Activated CD8-positive, alpha-beta T cell treated with anti-CD3 and anti-CD28 coated beads, Interleukin-2, amount 10 ng/mL, durations not matched to agents 7 days and 5 days (primary cell): ENCODE data around the gene ZBTB7B. TPM values are rescaled to one million over a fixed set of nuclear protein-coding genes. Genes with fewer than 3 reads are reported as not detected.

Experiments
- ATAC-seq: fragments of 150-1000 bp; cut with Tn5 transposase; one replicate; pipeline ENCODE4 v1.10.0; 2021; ENCODE audit warnings: moderate library complexity
- CTCF ChIA-PET: fragments of 350-600 bp; sonication (Branson Sonifier 250); formaldehyde crosslinking; loops from one replicate; lab custom pipeline; 2021; ENCODE audit warnings: antibody characterized with exemption; lab: Charles Lee
- POLR2A ChIA-PET: fragments of 350-600 bp; sonication (Branson Sonifier 250); formaldehyde crosslinking; loops from one replicate; lab custom pipeline; 2021; ENCODE audit warnings: antibody characterized with exemption; lab: Charles Lee
- DNase-seq: peaks from one replicate; pipeline ENCODE4 v3.0.0-alpha.2; 2020
- H3K27ac Mint-ChIP-seq: one replicate; pipeline ENCODE4 v1.8.0; 2021; ENCODE audit warnings: mild to moderate bottlenecking, mixed read lengths
- H3K27me3 Mint-ChIP-seq: one replicate; pipeline ENCODE4 v1.8.0; 2021; ENCODE audit warnings: low read depth, mixed read lengths
- H3K36me3 Mint-ChIP-seq: one replicate; pipeline ENCODE4 v1.8.0; 2021; ENCODE audit warnings: low read depth, mixed read lengths
- H3K4me1 Mint-ChIP-seq: one replicate; pipeline ENCODE4 v1.8.0; 2021; ENCODE audit warnings: low read depth, mixed read lengths
- H3K4me3 Mint-ChIP-seq: one replicate; pipeline ENCODE4 v1.8.0; 2021; ENCODE audit warnings: mild to moderate bottlenecking, mixed read lengths
- H3K9me3 Mint-ChIP-seq: one replicate; pipeline ENCODE4 v1.8.0; 2022; ENCODE audit warnings: mixed read lengths; ENCODE audit not compliant: insufficient read depth
- total RNA-seq, 2 experiments: library from RNA; stranded (reverse); gene quantifications; one replicate each; pipeline ENCODE4 v1.2.3, GENCODE V29; 2021

Gene ZBTB7B
- total RNA-seq, 2 experiments from 2014 or later: 35.5 to 42.5 TPM

GRCh38 chr1:155004352-155005075 lies 1.9 kb downstream of the ZBTB7B start:
- Mint-ChIP-seq H3K4me3 (peak overlapping the region; percentile 93), H3K36me3 (peaks cover 7% of the 10 kb centered on the region), H3K27ac (peak overlapping the region; percentile 85), H3K9me3 (no peaks in the 10 kb centered on the region), H3K4me1 (peaks cover 63% of the 10 kb centered on the region), H3K27me3 (no peaks in the 10 kb centered on the region)
- DNase-seq (no peak), ATAC-seq (no peak)
- ChIA-PET CTCF (interaction anchor here (1.4 kb wide), 1 partner anchor 13 kb away, joined by 9 read pairs; no protein-coding TSS in a partner anchor), POLR2A (interaction anchor here (2.1 kb wide), 1 partner anchor 29 kb away, joined by 8 read pairs; the partner anchor contains the start of gene CKS1B)

- no peaks in the 10 kb centered on the region for H3K9me3 Mint-ChIP-seq
- no peaks in the 10 kb centered on the region for H3K27me3 Mint-ChIP-seq
- peaks cover 63% of the 10 kb centered on the region for H3K4me1 Mint-ChIP-seq
- peak overlapping the region; percentile 95 for H3K27ac Mint-ChIP-seq
- no peak for DNase-seq
- peaks cover 7% of the 10 kb centered on the region for H3K36me3 Mint-ChIP-seq
- no peak for ATAC-seq
- H3K4me3 Mint-ChIP-seq: peak overlapping the region; percentile 22
- POLR2A ChIA-PET: interaction anchor here (1.8 to 2.1 kb wide), 2 partner anchors 11 to 30 kb away, joined by 4 to 8 read pairs; partner anchors contain the start of gene CKS1B
- CTCF ChIA-PET: interaction anchor here (0.9 to 3.1 kb wide), 3 partner anchors 12 to 202 kb away, joined by 3 to 38 read pairs (median 4); no protein-coding TSS in a partner anchor
These were observed 2.7 kb downstream of the ZBTB7B start for GRCh38 chr1:155005076-155006011.

DNA sequence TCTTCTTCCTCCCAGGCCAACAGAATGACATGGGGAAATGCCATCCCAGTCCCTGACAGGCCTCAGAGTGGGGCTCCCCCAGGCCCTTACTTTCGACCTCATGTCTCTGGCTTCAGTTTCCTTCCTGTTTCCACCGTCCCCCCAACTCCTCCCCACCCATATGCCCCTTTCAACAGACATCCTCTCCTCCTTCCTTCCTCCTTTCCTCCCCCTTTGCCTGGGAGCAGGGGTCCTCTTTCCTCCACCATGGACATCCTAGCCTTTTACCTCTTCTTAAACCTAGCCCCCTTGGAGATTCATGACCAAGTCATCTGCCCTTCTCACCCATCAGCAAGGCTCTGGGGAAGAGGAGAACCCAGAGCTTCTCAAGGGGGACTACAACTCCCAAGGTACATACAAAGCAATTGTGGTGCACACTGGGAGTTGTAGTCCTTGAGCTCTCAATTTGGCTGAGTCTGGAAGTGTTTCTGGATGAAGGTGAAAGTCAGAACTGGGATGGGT lies 4.0 kb downstream of the ZBTB7B start:
- no peaks in the 10 kb centered on the region for H3K27me3 Mint-ChIP-seq
- peak overlapping the region; percentile 63 for H3K4me3 Mint-ChIP-seq
- H3K9me3 Mint-ChIP-seq: no peaks in the 10 kb centered on the region
- peaks cover 72% of the 10 kb centered on the region for H3K4me1 Mint-ChIP-seq
- peak overlapping the region; percentile 95 for H3K27ac Mint-ChIP-seq
- ATAC-seq: peak; percentile 45
- H3K36me3 Mint-ChIP-seq: peaks cover 7% of the 10 kb centered on the region
- CTCF ChIA-PET: interaction anchor here (0.5 to 3.1 kb wide), 8 partner anchors 10 to 687 kb away, joined by 3 to 38 read pairs (median 3); partner anchors contain the start of gene FLAD1
- POLR2A ChIA-PET: interaction anchor here (0.9 to 1.8 kb wide), 3 partner anchors 10 to 24 kb away, joined by 3 to 4 read pairs (median 4); partner anchors contain the start of gene FLAD1
- DNase-seq: peak; percentile 67

- H3K4me1 Mint-ChIP-seq: peaks cover 78% of the 10 kb centered on the region
- DNase-seq: no peak
- H3K4me3 Mint-ChIP-seq: no peak overlapping the region
- POLR2A ChIA-PET: interaction anchor here (0.9 to 1.8 kb wide), 3 partner anchors 9 to 25 kb away, joined by 3 to 4 read pairs (median 4); partner anchors contain the start of gene FLAD1
- peak; percentile 2 for ATAC-seq
- peaks cover 9% of the 10 kb centered on the region for H3K36me3 Mint-ChIP-seq
- H3K9me3 Mint-ChIP-seq: no peaks in the 10 kb centered on the region
- CTCF ChIA-PET: interaction anchor here (0.9 to 3.1 kb wide), 6 partner anchors 8 to 78 kb away, joined by 3 to 38 read pairs (median 4); no protein-coding TSS in a partner anchor
- H3K27me3 Mint-ChIP-seq: no peaks in the 10 kb centered on the region
- H3K27ac Mint-ChIP-seq: peak overlapping the region; percentile 95
These were observed 4.7 kb downstream of the ZBTB7B start for GRCh38 chr1:155007251-155007828.

DNA sequence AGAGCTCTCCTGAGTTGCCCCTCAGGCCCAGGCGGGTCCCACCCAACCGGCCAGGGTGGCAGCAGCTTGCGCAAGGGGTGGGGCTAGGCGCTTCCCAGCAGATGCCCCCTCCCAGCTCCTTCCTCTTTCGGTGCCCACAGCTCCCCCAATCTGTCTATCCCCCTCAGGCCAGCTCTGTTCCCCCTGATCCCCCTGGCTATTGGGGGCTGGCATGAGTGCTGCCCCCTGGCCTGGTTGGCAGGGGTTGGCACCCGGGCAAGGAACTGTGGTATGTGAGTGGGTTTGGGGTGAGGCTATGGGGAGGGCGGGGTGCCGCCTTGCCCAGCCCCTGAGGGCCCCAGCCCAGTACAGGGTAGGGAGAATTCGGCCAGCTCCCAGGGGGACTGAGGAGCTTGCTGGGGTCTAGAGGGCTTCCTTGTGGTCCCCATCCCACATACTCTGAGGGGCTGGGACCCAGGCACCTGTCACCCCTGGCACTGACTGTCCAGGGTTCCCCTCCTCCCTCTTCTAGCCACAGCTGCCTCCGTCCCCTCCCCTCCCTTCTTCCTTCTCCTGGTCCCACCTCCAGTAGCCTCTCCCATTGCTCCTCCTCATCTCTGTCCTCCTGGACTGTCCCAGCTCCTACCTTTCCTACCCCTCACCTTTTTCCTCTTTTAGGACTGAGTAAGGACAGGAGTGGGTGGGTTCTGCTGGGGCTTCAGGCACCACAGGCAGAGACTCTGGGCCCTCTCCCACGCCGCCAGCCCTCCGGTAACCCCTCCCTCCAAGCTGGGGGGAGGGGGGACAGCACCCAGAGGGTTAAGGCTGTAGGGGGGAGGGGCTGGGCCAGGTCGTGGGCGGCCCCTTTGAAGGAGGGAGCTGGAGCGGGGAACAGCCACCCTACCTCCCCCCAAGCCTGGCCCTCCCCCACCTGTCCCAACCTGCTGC lies 5.7 kb downstream of the ZBTB7B start:
- ATAC-seq (no peak), DNase-seq (no peak)
- POLR2A ChIA-PET: interaction anchor here (0.7 kb wide), 1 partner anchor 36 kb away, joined by 3 read pairs; no protein-coding TSS in a partner anchor
- Mint-ChIP-seq H3K27ac (no peak overlapping the region), H3K4me1 (peaks cover 88% of the 10 kb centered on the region), H3K36me3 (peaks cover 9% of the 10 kb centered on the region), H3K9me3 (no peaks in the 10 kb centered on the region), H3K4me3 (no peak overlapping the region), H3K27me3 (no peaks in the 10 kb centered on the region)
- CTCF ChIA-PET: interaction anchor here (1.5 to 3.1 kb wide), 2 partner anchors 9 kb away, joined by 5 to 38 read pairs; no protein-coding TSS in a partner anchor

GRCh38 chr1:155009221-155009711 lies 6.7 kb downstream of the ZBTB7B start:
- no peak for ATAC-seq
- Mint-ChIP-seq H3K4me3 (no peak overlapping the region), H3K36me3 (peaks cover 15% of the 10 kb centered on the region), H3K27ac (peak overlapping the region; percentile 70), H3K27me3 (no peaks in the 10 kb centered on the region), H3K4me1 (peaks cover 90% of the 10 kb centered on the region), H3K9me3 (no peaks in the 10 kb centered on the region)
- ChIA-PET CTCF (no interaction called here), POLR2A (no interaction called here)
- no peak for DNase-seq

DNA sequence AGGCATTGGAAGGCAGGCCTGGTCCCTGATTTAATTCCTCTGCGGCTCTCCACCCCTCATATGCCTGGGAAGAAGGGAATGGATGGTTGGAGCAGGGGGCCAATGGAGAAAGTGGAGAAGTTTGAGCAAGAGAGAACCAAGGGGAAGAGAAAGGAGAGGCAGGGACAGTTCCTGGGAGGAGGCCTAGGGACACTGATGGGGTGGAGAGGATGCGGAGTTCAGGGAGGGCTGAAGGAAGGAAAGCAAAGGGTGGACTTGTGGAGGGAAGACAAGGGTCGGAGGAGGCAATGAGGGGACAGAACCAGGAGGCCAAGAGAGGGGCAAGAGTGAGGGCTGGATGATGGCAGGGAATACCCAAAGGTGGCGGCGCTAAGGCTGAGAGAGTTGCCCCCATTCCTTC lies 7.1 kb downstream of the ZBTB7B start:
- CTCF ChIA-PET: interaction anchor here (1.0 to 2.1 kb wide), 6 partner anchors 10 to 75 kb away, joined by 3 to 6 read pairs (median 4); partner anchors contain the start of gene ADAM15
- H3K9me3 Mint-ChIP-seq: no peaks in the 10 kb centered on the region
- H3K4me3 Mint-ChIP-seq: peak overlapping the region; percentile 57
- peaks cover 13% of the 10 kb centered on the region for H3K36me3 Mint-ChIP-seq
- POLR2A ChIA-PET: interaction anchor here (1.5 kb wide), 1 partner anchor 35 kb away, joined by 6 read pairs; the partner anchor contains the start of gene CKS1B
- ATAC-seq (no peak), DNase-seq (no peak)
- no peaks in the 10 kb centered on the region for H3K27me3 Mint-ChIP-seq
- H3K4me1 Mint-ChIP-seq: peaks cover 89% of the 10 kb centered on the region
- peak overlapping the region; percentile 70 for H3K27ac Mint-ChIP-seq

- peak overlapping the region; percentile 70 for H3K27ac Mint-ChIP-seq
- H3K9me3 Mint-ChIP-seq: no peaks in the 10 kb centered on the region
- no peaks in the 10 kb centered on the region for H3K27me3 Mint-ChIP-seq
- peaks cover 13% of the 10 kb centered on the region for H3K36me3 Mint-ChIP-seq
- peaks cover 85% of the 10 kb centered on the region for H3K4me1 Mint-ChIP-seq
- ChIA-PET CTCF (interaction anchor here (0.7 to 2.1 kb wide), 8 partner anchors 9 to 75 kb away, joined by 3 to 6 read pairs (median 4); partner anchors contain the start of genes ADAM15 and LENEP), POLR2A (interaction anchor here (1.1 to 1.5 kb wide), 2 partner anchors 9 to 36 kb away, joined by 4 to 6 read pairs; partner anchors contain the start of gene CKS1B)
- ATAC-seq (no peak), DNase-seq (peak; percentile 45)
- H3K4me3 Mint-ChIP-seq: peak overlapping the region; percentile 57
These were observed 7.8 kb downstream of the ZBTB7B start for GRCh38 chr1:155010211-155010918.

DNA sequence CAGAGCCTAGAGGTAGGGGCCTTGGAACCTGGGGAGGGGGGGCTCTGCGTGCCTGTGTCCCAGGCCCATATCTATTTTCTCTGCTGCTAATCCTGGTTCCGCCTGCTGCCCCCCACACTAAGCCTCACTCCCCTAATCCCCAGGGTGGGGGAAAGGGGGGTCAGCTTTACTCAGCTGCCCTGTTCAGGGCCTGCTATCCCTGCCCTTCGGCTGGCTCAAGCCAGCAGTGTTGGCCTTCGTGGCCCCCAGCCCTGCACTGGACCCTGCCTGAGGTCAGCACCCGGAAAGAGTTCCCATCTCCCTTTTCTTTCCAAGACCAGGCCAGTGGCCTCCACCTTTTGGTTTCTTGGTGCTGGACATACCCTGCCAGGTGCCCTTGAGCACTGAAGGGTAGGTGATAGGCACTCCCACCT lies 8.4 kb downstream of the ZBTB7B start:
- ChIA-PET CTCF (interaction anchor here (1.0 to 2.1 kb wide), 6 partner anchors 9 to 50 kb away, joined by 3 to 6 read pairs (median 4); partner anchors contain the start of genes ADAM15 and LENEP), POLR2A (interaction anchor here (1.1 to 1.5 kb wide), 2 partner anchors 10 to 36 kb away, joined by 4 to 6 read pairs; partner anchors contain the start of gene CKS1B)
- Mint-ChIP-seq H3K27ac (peak overlapping the region; percentile 71), H3K4me1 (peaks cover 85% of the 10 kb centered on the region), H3K36me3 (peaks cover 19% of the 10 kb centered on the region), H3K4me3 (no peak overlapping the region), H3K9me3 (no peaks in the 10 kb centered on the region), H3K27me3 (no peaks in the 10 kb centered on the region)
- no peak for ATAC-seq
- DNase-seq: no peak
